NCI-H510A treated with DMSO at 0.1 percent for 48 hours (cell line): Measurements from ENCODE around the gene DIP2B.

Source experiments
- DNase-seq: peaks from one replicate; lab custom pipeline; 2025; lab: John Stamatoyannopoulos, UW

The DIP2B gene

GRCh38 chr12:50772877-50773276, 268.1 kb downstream of the DIP2B start:
- DNase-seq: no peak

GRCh38 chr12:50775251-50775650, 270.5 kb downstream of the DIP2B start:
- DNase-seq: no peak

GRCh38 chr12:50776749-50777728, 272.3 kb downstream of the DIP2B start:
- no peak for DNase-seq

- DNase-seq: no peak
Measured at GRCh38 chr12:50778663-50779590, 274.1 kb downstream of the DIP2B start.

- DNase-seq: no peak
Measured at GRCh38 chr12:50780013-50780412, 275.2 kb downstream of the DIP2B start.

- DNase-seq: no peak
Measured at GRCh38 chr12:50784501-50784900, 279.7 kb downstream of the DIP2B start.

- DNase-seq: no peak
Measured at GRCh38 chr12:50785406-50786001, 280.7 kb downstream of the DIP2B start.

GRCh38 chr12:50786498-50787231, 281.9 kb downstream of the DIP2B start:
- no peak for DNase-seq

- no peak for DNase-seq
Measured at GRCh38 chr12:50787618-50788017, 282.8 kb downstream of the DIP2B start.

- no peak for DNase-seq
Measured at GRCh38 chr12:50788561-50788960, 283.8 kb downstream of the DIP2B start.

- DNase-seq: no peak
Measured at GRCh38 chr12:50790081-50790480, 285.3 kb downstream of the DIP2B start.
